ENCODE measurements around the gene PCARE. TPM values are rescaled to one million over a fixed set of nuclear protein-coding genes. Genes with fewer than 3 reads are reported as not detected.

The PCARE gene
- total and polyA plus RNA-seq, 2 donors, result 0.16 to 0.25 TPM

DNA sequence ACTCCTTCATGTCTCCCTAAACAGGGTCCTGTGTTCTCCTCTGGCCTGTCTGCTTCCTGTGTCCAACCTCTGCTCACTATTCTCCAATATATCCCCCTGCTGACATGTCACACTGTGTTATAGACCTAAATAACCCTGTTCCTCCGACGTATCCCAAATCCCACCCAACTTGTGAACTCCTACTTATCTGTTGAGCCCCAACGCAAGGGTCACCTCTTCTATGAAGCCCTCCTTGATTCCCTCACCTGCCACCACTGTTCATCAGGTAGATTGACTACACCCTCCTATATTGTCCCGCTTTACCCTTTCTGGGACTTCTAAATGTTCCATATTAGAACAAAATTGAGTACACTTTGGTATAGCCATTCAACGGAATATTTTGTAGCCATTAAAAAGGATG, 42.1 kb downstream of the PCARE start:
- Histone ChIP-seq H3K4me1 (ENCODE audit: insufficient read depth) (no peaks in the 10 kb centered on the region), H3K36me3 (ENCODE audit: insufficient read depth) (no peaks in the 10 kb centered on the region)
- 94% methylated on average over 5 of the region's 5 CpGs for WGBS

DNA sequence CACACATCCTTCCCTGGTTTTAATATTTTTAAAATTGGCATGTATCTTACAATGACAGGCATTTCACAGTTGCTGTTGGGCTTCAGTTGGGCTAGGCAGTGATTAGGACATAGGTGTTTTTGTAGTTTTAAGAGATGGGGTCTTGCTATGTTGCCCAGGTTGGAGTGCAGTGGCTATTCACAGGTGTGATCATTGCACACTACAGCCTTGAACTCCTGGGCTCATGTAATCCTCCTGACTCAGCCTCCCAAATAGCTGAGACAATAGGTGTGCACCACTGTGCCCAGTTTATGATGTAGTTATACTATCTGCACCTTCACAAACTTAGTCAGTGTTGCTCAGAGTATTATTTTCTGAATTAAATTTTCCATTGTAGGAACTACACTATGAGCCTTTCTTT, 43.3 kb downstream of the PCARE start:
- no peaks in the 10 kb centered on the region for H3K36me3 ChIP-seq (ENCODE audit: insufficient read depth)
- H3K4me3 ChIP-seq (ENCODE audit: low read depth, low read length), result no peak overlapping the region

More for the DNA sequence above, 42.1 kb downstream of the PCARE start:
- H3K4me3 ChIP-seq (ENCODE audit: low read depth, low read length), result no peak overlapping the region
- no peak overlapping the region for H3K27ac ChIP-seq (ENCODE audit: low read depth)
- no peak for DNase-seq (ENCODE audit: extremely low spot score)

DNA sequence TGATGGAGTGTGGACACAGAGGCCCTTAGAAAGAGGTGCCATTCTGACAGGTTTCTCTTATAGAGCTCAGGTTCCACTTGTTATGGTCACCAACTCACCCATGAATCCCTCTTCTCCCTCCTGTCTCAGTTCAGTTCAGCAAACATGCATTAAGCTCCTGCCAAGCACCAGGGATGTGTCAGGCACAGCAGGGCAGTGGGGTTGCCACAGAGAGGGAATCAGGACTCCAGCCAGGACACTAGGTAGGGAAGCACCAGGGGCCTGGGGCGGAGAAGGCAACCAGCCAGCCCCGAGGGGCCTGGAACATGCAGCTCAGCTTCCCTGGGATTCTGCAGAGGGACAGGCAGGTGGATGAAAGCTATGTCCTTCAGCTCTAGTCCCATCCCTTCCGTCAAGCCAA, 48.6 kb downstream of the PCARE start:
- 86% methylated on average over 3 of the region's 3 CpGs for WGBS
- H3K36me3 ChIP-seq (ENCODE audit: insufficient read depth), result no peaks in the 10 kb centered on the region
- no peak overlapping the region for H3K4me3 ChIP-seq (ENCODE audit: low read depth, low read length)
- DNase-seq (ENCODE audit: extremely low spot score), result no peak
- H3K27ac ChIP-seq (ENCODE audit: low read depth), result no peak overlapping the region
- H3K4me1 ChIP-seq (ENCODE audit: insufficient read depth), result no peaks in the 10 kb centered on the region

More for the DNA sequence above, 43.3 kb downstream of the PCARE start:
- Histone ChIP-seq H3K4me1 (ENCODE audit: insufficient read depth) (no peaks in the 10 kb centered on the region), H3K27ac (ENCODE audit: low read depth) (no peak overlapping the region)
- no peak for DNase-seq (ENCODE audit: extremely low spot score)

DNA sequence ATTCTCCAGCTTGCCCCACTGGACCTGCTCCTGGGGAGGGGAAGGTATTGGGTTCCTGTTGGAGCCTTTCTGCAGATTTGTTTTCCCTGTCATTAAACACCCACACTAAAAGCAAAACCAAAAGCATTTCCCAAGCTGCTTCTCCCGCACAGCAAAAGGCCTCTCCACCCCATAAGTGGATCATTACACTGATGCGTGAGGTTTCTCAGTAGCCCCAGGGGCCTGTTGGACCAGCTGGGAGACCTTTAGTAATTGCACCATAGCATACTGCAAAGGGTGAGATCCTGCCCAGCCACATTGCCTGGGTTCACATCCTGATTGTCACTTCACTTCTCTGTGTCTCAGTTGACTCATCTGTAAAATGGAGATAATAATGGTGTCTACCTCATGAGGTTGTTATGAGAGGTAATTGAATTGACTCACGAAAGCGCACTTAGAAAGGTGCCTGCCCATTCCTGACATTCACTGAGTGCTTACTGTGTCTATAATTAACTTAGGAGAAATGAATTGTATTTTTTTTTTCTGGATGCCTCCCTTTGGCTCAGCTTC, 49.4 kb downstream of the PCARE start:
- Histone ChIP-seq H3K4me1 (ENCODE audit: insufficient read depth) (no peaks in the 10 kb centered on the region), H3K36me3 (ENCODE audit: insufficient read depth) (no peaks in the 10 kb centered on the region), H3K27ac (ENCODE audit: low read depth) (no peak overlapping the region), H3K4me3 (ENCODE audit: low read depth, low read length) (no peak overlapping the region)
- 85% methylated on average over 4 of the region's 4 CpGs for WGBS
- DNase-seq (ENCODE audit: extremely low spot score), result no peak

DNA sequence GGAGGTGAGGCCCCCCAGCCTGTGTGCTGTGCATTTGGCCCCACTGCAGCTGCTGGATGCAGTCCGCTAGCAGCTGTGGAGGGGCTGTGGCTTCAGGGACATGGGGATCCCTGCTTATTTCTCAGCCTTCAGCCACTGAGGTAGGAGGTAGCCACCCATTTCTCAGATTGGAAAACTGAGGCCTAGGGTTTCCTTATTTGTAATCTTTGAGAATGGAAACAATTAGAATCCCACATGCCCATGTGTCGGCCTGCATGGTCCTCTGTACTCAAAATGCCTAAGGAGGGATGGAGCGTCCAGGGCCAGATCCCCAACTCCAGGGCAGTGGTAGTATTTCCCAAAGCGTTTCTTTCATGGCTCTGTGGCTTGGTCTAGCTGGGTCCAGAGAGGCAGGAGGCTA, 51.1 kb downstream of the PCARE start:
- no peak for DNase-seq (ENCODE audit: extremely low spot score)
- Histone ChIP-seq H3K36me3 (ENCODE audit: insufficient read depth) (no peaks in the 10 kb centered on the region), H3K27ac (ENCODE audit: low read depth) (no peak overlapping the region), H3K4me3 (ENCODE audit: low read depth, low read length) (no peak overlapping the region), H3K4me1 (ENCODE audit: insufficient read depth) (no peaks in the 10 kb centered on the region)
- 98% methylated on average over 4 of the region's 4 CpGs for WGBS

DNA sequence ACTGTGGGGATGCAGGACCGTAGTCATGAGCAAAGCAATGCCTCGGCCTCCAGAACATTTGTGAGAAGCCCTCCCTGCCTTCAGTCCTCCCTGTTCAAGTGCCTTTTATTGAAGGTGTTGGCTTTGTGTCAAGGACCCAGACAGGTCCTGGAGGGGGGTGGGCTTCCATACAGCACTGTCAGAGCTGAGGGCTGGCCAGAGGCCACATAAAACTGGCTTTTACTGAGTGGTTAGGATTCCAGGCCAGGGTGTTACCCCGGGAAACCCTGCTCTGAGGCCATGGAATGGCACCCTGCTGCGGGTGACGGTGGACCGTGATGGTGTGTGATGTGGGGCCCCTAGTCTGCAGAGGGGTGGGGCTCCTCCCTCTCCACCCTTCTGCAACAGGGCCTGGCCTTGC, 51.6 kb downstream of the PCARE start:
- no peak for DNase-seq (ENCODE audit: extremely low spot score)
- H3K4me3 ChIP-seq (ENCODE audit: low read depth, low read length), result no peak overlapping the region
- H3K4me1 ChIP-seq (ENCODE audit: insufficient read depth), result no peaks in the 10 kb centered on the region
- H3K27ac ChIP-seq (ENCODE audit: low read depth), result no peak overlapping the region
- 63% methylated on average over 6 of the region's 6 CpGs for WGBS
- H3K36me3 ChIP-seq (ENCODE audit: insufficient read depth), result no peaks in the 10 kb centered on the region

DNA sequence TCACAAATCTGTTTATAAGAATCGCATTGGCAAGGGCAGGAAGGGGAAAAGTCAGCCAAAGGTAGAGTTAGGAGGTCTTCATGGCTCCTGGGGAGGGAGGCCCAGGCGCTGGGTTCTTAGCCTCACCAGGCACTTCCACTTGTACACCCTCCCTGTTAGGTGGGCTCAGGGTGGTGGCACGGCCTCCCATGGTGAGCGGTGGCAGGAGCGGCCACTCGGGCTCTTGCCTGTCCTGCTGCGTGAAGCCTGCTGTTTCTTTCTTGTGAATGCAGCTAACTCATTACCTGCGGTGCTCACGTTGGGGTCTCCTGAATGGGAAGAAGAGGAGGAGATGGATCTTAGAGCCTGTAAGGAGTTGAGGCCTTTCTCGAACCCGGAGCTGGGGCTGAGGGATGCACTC, 52.4 kb downstream of the PCARE start:
- no peak for DNase-seq (ENCODE audit: extremely low spot score)
- WGBS, result 88% methylated on average over 11 of the region's 11 CpGs
- no peak overlapping the region for H3K27ac ChIP-seq (ENCODE audit: low read depth)
- no peaks in the 10 kb centered on the region for H3K36me3 ChIP-seq (ENCODE audit: insufficient read depth)
- H3K4me1 ChIP-seq (ENCODE audit: insufficient read depth), result no peaks in the 10 kb centered on the region
- H3K4me3 ChIP-seq (ENCODE audit: low read depth, low read length), result no peak overlapping the region

DNA sequence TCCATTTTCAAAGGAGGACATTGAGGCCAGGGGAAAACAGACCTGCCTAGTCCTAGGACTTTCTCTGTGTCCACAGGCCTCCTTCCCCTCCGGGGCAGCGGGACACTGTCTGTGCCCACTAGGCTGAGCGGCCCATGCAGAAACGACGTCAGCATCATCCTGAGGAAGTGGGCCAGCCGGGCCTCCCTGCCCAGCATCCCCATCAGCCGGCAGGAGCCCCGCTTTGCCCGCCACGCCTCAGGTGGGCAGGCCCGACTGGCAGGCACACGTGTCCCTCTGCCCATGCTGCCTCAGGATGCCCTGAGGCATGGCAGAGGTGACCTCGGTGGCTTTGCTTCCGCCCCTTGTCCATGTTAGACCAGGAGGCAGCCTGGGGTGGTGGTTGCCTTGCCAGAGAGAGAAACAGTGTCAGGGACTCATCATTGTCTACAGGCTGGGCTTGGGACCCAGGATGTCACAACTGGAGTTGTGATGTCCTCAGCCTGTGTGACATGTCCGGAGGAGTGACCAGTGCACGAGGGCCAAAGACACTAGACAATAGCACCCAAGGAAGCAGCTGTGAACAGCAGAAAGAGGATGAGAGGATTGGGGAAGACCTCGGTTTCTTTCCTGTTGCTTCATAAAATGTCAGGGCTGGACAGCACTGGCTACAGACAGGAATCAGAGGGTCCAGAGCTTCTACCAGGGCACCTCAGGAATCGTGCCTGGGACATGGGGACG, 56.4 kb downstream of the PCARE start:
- WGBS, result 90% methylated on average over 19 of the region's 19 CpGs
- no peak for DNase-seq (ENCODE audit: extremely low spot score)
- no peaks in the 10 kb centered on the region for H3K4me1 ChIP-seq (ENCODE audit: insufficient read depth)

DNA sequence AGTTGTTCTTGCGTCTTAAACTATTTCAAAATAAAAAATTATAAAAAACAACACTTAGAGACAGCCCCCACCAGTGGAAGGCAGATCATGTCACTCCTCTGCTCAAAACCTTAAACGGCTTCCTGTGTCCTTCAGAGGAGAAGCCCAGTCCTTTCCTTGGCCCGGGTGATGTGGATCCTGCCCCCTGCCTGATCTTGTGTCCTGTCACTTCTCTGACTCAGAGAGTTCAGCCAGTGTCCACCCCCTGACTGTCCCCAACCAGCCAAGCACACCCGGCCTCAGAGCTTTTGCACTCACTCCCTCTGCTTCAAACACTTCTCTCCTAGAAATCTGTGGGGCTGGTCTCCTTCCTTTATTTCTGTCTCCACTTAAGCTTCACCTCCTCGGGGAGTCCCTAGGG, 57.8 kb downstream of the PCARE start:
- Histone ChIP-seq H3K4me3 (ENCODE audit: low read depth, low read length) (no peak overlapping the region), H3K36me3 (ENCODE audit: insufficient read depth) (no peaks in the 10 kb centered on the region), H3K4me1 (ENCODE audit: insufficient read depth) (no peaks in the 10 kb centered on the region), H3K27ac (ENCODE audit: low read depth) (no peak overlapping the region)
- WGBS, result 65% methylated on average over 5 of the region's 5 CpGs
- DNase-seq (ENCODE audit: extremely low spot score), result no peak

More for the DNA sequence above, 56.4 kb downstream of the PCARE start:
- Histone ChIP-seq H3K27ac (ENCODE audit: low read depth) (no peak overlapping the region), H3K36me3 (ENCODE audit: insufficient read depth) (no peaks in the 10 kb centered on the region), H3K4me3 (ENCODE audit: low read depth, low read length) (no peak overlapping the region)

DNA sequence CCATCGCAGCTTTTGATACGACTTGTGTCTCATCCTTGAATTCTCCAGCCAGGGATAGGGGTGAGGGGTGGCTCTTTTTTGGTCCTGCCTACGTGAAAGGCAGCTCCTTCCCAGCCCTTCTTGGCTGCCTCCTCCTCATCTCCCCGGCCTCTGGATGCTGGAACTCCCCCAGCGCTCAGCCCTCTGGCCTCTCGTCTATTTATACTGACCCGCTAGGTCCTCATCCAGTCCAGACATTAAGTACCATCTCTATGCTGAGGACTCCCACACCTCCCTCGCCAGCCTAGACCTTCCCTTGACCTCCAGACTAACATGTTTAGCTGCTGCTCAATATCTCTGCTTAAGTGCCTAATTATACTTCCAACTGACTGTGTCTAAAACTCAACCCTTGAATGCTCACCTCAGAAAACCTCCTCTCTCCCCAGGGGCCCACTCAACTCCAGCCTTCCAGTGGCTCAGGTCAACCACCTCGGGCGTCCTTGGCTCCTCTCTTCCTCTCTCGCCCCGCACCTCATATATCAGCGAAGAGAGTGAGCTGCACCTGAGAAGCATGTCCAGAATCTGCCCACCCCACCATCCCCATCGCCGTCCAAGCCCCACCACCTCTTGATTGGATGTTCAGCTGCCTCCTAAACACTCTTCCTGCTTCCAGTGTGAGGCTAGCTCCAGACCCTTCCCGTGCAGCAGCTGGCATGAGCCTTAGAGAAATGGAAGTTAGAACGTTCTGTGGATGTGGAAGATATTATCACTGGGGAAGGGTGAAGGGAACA, 58.4 kb downstream of the PCARE start:
- Histone ChIP-seq H3K4me3 (ENCODE audit: low read depth, low read length) (no peak overlapping the region), H3K4me1 (ENCODE audit: insufficient read depth) (no peaks in the 10 kb centered on the region), H3K36me3 (ENCODE audit: insufficient read depth) (no peaks in the 10 kb centered on the region), H3K27ac (ENCODE audit: low read depth) (no peak overlapping the region)
- WGBS, result 79% methylated on average over 17 of the region's 17 CpGs
- no peak for DNase-seq (ENCODE audit: extremely low spot score)

DNA sequence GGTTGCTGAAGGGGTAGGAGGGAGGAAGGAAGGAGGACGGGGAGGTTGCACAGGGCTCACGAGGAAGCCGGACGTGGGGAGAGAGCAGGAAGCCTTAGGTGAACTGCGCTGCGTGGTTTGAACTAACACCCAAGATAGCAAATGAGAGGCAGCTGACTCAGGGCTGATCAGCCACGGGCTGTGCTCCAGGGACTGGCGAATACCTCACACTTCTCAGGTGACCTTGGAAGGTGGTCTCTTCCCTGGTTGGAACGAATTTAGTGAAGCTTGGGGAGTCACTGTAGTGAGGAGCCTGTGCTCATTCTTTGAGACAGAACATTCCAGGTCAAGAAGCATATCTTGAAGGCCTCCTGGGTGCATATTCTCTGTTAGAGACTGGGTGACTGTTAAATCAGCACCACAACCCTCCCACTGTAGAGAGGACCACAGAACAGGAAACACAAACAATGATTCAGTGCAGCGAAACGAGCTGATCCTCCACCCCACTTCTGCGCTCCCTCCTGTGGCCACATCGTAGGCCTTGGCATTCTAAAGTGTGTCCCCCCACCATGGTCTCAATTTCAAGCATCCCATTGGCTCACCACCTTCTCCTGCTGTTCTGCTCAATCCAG, 59.4 kb downstream of the PCARE start:
- DNase-seq (ENCODE audit: extremely low spot score), result no peak
- no peak overlapping the region for H3K4me3 ChIP-seq (ENCODE audit: low read depth, low read length)
- H3K27ac ChIP-seq (ENCODE audit: low read depth), result no peak overlapping the region
- no peaks in the 10 kb centered on the region for H3K4me1 ChIP-seq (ENCODE audit: insufficient read depth)
- H3K36me3 ChIP-seq (ENCODE audit: insufficient read depth), result no peaks in the 10 kb centered on the region
- WGBS, result 67% methylated on average over 13 of the region's 13 CpGs

DNA sequence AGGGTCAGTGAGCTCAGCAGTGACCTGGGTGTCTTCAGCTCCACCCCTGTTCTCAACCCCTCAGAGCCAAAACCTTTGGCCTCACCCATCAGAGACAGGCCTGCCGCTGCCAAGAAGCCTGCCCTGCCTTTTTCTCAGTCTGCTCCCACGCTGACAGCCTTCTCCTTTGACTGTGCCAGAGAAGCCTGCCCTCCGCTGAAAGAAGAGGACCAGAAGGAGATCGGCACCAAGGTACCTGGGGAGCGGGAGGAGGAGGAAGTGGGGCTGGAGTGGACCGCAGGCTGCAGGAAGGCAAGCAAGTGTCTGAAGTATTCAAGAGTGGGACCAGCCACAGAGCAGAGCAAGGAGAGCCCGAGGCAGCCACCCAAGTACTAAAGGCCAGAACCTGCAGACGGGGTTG, 60.0 kb downstream of the PCARE start:
- Histone ChIP-seq H3K4me1 (ENCODE audit: insufficient read depth) (no peaks in the 10 kb centered on the region), H3K27ac (ENCODE audit: low read depth) (no peak overlapping the region)

DNA sequence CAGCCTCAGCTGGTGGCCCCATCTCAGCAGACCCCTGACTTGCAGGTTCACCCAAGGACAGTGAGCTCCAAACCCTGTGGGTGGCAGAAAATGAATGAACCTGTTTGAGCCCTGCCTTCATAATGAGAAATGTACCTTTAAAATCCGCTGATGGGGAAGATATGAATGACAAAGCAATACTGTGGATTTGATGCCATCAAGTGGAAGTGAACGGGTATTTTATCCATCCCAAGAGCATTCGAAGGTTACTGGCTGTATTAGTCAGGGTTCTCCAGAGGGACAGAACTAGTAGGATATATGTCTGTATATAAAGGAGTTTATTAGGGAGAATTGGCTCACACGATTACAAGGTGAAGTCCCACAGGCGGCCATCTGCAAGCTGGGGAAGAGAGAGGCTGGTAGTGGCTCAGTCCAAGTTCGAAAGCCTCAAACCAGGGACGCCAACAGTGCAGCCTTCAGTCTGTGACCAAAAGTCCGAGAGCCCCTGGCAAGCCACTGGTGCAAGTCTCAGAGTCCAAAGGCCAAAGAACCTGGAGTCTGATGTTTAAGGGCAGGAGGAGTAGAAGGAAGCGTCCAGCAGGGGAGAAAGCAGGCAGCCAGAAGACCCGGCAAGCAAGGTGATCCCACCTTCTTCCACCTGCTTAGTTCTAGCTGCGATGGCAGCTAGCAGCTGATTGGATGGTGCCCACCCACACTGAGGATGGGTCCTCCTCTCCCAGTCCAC, 61.1 kb downstream of the PCARE start:
- Histone ChIP-seq H3K36me3 (ENCODE audit: insufficient read depth) (no peaks in the 10 kb centered on the region), H3K27ac (ENCODE audit: low read depth) (no peak overlapping the region), H3K4me1 (ENCODE audit: insufficient read depth) (no peaks in the 10 kb centered on the region), H3K4me3 (ENCODE audit: low read depth, low read length) (no peak overlapping the region)
- no peak for DNase-seq (ENCODE audit: extremely low spot score)
- 85% methylated on average over 11 of the region's 11 CpGs for WGBS

More for the DNA sequence above, 60.0 kb downstream of the PCARE start:
- 84% methylated on average over 8 of the region's 8 CpGs for WGBS
- Histone ChIP-seq H3K36me3 (ENCODE audit: insufficient read depth) (no peaks in the 10 kb centered on the region), H3K4me3 (ENCODE audit: low read depth, low read length) (no peak overlapping the region)
- DNase-seq (ENCODE audit: extremely low spot score), result no peak
